HepG2 (cell line): Measurements from ENCODE around the gene SLC4A7. TPM values are rescaled to one million over a fixed set of nuclear protein-coding genes. Genes with fewer than 3 reads are reported as not detected.

Experiments used
- IRX3 ChIP-seq: sonication (generic); formaldehyde crosslinking; IDR thresholded peaks from 2 replicates; pipeline ENCODE4 v1.8.1; 2023; ENCODE audit warnings: mild to moderate bottlenecking, low read depth, missing genetic modification reagents, borderline replicate concordance
- SPEN ChIP-seq: sonication (generic); formaldehyde crosslinking; IDR thresholded peaks from 2 replicates; pipeline ENCODE4 v1.5.1; 2020; ENCODE audit warnings: low read depth, mild to moderate bottlenecking, missing genetic modification reagents
- SRSF4 ChIP-seq: fragments of 200-400 bp; formaldehyde crosslinking; IDR thresholded peaks from one replicate; pipeline ENCODE4 v1.6.1; 2018; ENCODE audit warnings: mild to moderate bottlenecking, low read depth, low read length, moderate library complexity; ENCODE audit not compliant: poor library complexity, severe bottlenecking
- ZMYM4 ChIP-seq: sonication (generic); formaldehyde crosslinking; IDR thresholded peaks from 2 replicates; pipeline ENCODE4 v1.8.1; 2023; ENCODE audit warnings: mild to moderate bottlenecking, missing genetic modification reagents
- ZNF3 ChIP-seq: IDR thresholded peaks from 2 replicates; pipeline ENCODE4 v1.7.0; 2017; ENCODE audit warnings: inconsistent platforms
- ZNF331 ChIP-seq: sonication (generic); formaldehyde crosslinking; IDR thresholded peaks from 2 replicates; pipeline ENCODE4 v1.4.0; 2020; ENCODE audit warnings: missing genetic modification reagents
- ZNF335 ChIP-seq: sonication (generic); formaldehyde crosslinking; IDR thresholded peaks from 2 replicates; pipeline ENCODE4 v1.4.0; 2020; ENCODE audit warnings: missing genetic modification reagents
- ZNF350 ChIP-seq: sonication (generic); formaldehyde crosslinking; IDR thresholded peaks from 2 replicates; pipeline ENCODE4 v1.4.0; 2020; ENCODE audit warnings: mild to moderate bottlenecking, low read depth, missing genetic modification reagents, borderline replicate concordance
- ZNF563 ChIP-seq: sonication (generic); formaldehyde crosslinking; IDR thresholded peaks from 2 replicates; pipeline ENCODE4 v1.8.0; 2022; ENCODE audit warnings: mild to moderate bottlenecking, moderate library complexity, missing genetic modification reagents
- ZNF598 ChIP-seq: sonication (generic); formaldehyde crosslinking; IDR thresholded peaks from 2 replicates; pipeline ENCODE4 v1.5.1; 2020; ENCODE audit warnings: mild to moderate bottlenecking, missing genetic modification reagents, borderline replicate concordance
- ZNF768 ChIP-seq: sonication (generic); formaldehyde crosslinking; IDR thresholded peaks from 2 replicates; pipeline ENCODE4 v1.4.0; 2020; ENCODE audit warnings: missing genetic modification reagents
- ZSCAN29 ChIP-seq: sonication (generic); formaldehyde crosslinking; conservative IDR thresholded peaks from 2 replicates; pipeline ENCODE4 v1.4.0; 2020; ENCODE audit warnings: mild to moderate bottlenecking, missing genetic modification reagents
- polyA plus RNA-seq, 8 experiments: library from polyadenylated mRNA; depleted of rRNA in 3 of 8; stranded (reverse) in 7 of 8; unstranded in 1 of 8; fragments of >200 nt; fragmentation: Illumina TruSeq in 4 of 8; extraction: Trizol in 4 of 8; gene quantifications; 2 replicates each; pipeline versions ENCODE4 v1.2.1 to v1.2.3, GENCODE V29; 2011 to 2016; ENCODE audit warnings: low read depth in 4 of 8, missing spikeins in 1 of 8, mixed read lengths in 1 of 8; ENCODE audit not compliant: insufficient read depth in 1 of 8
- total RNA-seq, 5 experiments: library from RNA; depleted of rRNA; stranded (reverse); fragments of >200 nt; fragmentation: Illumina TruSeq; extraction: Trizol; gene quantifications; 2 replicates each; pipeline ENCODE4 v1.2.3, GENCODE V29; 2016; ENCODE audit warnings: low read depth in 1 of 5
- TF ChIP-seq, protein P1 (sequence below): sonication (generic); formaldehyde crosslinking; IDR thresholded peaks from 2 replicates; pipeline ENCODE4 v1.8.0; 2022; ENCODE audit warnings: low read depth, missing genetic modification reagents
- TF ChIP-seq, protein P2 (sequence below): sonication (generic); formaldehyde crosslinking; IDR thresholded peaks from 2 replicates; pipeline ENCODE4 v1.4.0; 2020; ENCODE audit warnings: missing genetic modification reagents, borderline replicate concordance
- TF ChIP-seq, protein P3 (sequence below): sonication (generic); formaldehyde crosslinking; conservative IDR thresholded peaks from 2 replicates; pipeline ENCODE4 v1.8.0; 2022; ENCODE audit warnings: low read depth, missing genetic modification reagents
- TF ChIP-seq, protein P4 (sequence below): sonication (generic); formaldehyde crosslinking; IDR thresholded peaks from 2 replicates; pipeline ENCODE4 v1.4.0; 2020; ENCODE audit warnings: missing genetic modification reagents
- TF ChIP-seq, protein P5 (sequence below): sonication (generic); formaldehyde crosslinking; conservative IDR thresholded peaks from 2 replicates; pipeline ENCODE4 v1.5.0; 2020; ENCODE audit warnings: missing genetic modification reagents
- TF ChIP-seq, protein P6 (sequence below): IDR thresholded peaks from 2 replicates; pipeline ENCODE4 v1.6.1; 2012; ENCODE audit warnings: low read length, improper control_type of control experiment

SLC4A7 gene
- total and polyA plus RNA-seq, 2 of the 13 experiments (the other 11 are each of a cell fraction or from before 2014, with no cell fraction given): 16.4 to 43.8 TPM

DNA sequence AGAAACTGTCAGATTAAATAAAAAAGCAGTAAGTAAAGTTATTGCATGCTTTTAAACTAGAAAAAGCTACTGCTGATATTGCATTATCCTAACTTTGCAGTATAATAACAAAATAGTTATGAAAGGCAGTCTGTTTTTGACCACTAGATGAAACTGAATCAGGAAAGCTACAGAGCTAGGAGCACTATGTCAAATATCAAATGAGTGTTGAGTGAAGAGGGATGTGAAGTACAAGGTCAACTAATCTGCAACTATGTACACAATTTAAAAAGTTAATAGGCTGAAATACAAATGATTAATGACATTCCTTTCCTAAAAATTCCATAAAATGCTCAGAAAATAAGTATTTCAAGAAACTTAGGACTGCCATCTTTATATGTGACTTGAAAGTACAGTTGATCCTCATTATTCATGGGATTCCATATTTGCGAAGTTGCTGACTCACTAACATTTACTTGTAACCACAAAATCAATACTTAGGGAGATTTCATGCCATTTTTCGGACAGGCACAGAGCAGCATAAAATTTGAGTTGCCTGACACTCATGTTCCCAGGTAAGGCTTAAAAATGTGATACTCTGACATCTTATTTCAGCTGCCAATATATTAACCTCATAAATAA lies 34.5 kb downstream of the SLC4A7 start (continued):
- no peak for TF ChIP-seq ZSCAN29 (CRISPR knock-in tag)
- TF ChIP-seq ZNF598: no peak
- TF ChIP-seq, protein P1, sequence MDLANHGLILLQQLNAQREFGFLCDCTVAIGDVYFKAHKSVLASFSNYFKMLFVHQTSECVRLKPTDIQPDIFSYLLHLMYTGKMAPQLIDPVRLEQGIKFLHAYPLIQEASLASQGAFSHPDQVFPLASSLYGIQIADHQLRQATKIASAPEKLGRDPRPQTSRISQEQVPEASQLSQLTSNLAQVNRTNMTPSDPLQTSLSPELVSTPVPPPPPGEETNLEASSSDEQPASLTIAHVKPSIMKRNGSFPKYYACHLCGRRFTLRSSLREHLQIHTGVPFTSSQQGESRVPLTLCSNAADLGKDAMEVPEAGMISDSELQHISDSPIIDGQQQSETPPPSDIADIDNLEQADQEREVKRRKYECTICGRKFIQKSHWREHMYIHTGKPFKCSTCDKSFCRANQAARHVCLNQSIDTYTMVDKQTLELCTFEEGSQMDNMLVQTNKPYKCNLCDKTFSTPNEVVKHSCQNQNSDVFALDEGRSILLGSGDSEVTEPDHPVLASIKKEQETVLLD (CRISPR knock-in tag): no peak
- TF ChIP-seq ZNF768 (CRISPR knock-in tag): no peak
- TF ChIP-seq, protein P2, sequence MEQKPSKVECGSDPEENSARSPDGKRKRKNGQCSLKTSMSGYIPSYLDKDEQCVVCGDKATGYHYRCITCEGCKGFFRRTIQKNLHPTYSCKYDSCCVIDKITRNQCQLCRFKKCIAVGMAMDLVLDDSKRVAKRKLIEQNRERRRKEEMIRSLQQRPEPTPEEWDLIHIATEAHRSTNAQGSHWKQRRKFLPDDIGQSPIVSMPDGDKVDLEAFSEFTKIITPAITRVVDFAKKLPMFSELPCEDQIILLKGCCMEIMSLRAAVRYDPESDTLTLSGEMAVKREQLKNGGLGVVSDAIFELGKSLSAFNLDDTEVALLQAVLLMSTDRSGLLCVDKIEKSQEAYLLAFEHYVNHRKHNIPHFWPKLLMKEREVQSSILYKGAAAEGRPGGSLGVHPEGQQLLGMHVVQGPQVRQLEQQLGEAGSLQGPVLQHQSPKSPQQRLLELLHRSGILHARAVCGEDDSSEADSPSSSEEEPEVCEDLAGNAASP (CRISPR knock-in tag): 0 out of 2 replicates have a peak, but pooled peaks have one; percentile 11
- TF ChIP-seq ZMYM4 (CRISPR knock-in tag): peak; percentile 69; the same call in 1 of the 2 replicates
- no peak for TF ChIP-seq IRX3 (CRISPR knock-in tag)
- no peak for TF ChIP-seq SRSF4
- TF ChIP-seq, protein P3, sequence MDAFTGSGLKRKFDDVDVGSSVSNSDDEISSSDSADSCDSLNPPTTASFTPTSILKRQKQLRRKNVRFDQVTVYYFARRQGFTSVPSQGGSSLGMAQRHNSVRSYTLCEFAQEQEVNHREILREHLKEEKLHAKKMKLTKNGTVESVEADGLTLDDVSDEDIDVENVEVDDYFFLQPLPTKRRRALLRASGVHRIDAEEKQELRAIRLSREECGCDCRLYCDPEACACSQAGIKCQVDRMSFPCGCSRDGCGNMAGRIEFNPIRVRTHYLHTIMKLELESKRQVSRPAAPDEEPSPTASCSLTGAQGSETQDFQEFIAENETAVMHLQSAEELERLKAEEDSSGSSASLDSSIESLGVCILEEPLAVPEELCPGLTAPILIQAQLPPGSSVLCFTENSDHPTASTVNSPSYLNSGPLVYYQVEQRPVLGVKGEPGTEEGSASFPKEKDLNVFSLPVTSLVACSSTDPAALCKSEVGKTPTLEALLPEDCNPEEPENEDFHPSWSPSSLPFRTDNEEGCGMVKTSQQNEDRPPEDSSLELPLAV (CRISPR knock-in tag): no peak
- peak; percentile 23; the same call in 1 of the 2 replicates for TF ChIP-seq ZNF331 (CRISPR knock-in tag)
- TF ChIP-seq ZNF335 (CRISPR knock-in tag): no peak
- no peak for TF ChIP-seq ZNF3 (CRISPR knock-in tag)
- no peak for TF ChIP-seq ZNF563 (CRISPR knock-in tag)
- no peak for TF ChIP-seq SPEN (CRISPR knock-in tag)
- TF ChIP-seq, protein P4, sequence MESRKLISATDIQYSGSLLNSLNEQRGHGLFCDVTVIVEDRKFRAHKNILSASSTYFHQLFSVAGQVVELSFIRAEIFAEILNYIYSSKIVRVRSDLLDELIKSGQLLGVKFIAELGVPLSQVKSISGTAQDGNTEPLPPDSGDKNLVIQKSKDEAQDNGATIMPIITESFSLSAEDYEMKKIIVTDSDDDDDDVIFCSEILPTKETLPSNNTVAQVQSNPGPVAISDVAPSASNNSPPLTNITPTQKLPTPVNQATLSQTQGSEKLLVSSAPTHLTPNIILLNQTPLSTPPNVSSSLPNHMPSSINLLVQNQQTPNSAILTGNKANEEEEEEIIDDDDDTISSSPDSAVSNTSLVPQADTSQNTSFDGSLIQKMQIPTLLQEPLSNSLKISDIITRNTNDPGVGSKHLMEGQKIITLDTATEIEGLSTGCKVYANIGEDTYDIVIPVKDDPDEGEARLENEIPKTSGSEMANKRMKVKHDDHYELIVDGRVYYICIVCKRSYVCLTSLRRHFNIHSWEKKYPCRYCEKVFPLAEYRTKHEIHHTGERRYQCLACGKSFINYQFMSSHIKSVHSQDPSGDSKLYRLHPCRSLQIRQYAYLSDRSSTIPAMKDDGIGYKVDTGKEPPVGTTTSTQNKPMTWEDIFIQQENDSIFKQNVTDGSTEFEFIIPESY (CRISPR knock-in tag): no peak
- TF ChIP-seq, protein P5, sequence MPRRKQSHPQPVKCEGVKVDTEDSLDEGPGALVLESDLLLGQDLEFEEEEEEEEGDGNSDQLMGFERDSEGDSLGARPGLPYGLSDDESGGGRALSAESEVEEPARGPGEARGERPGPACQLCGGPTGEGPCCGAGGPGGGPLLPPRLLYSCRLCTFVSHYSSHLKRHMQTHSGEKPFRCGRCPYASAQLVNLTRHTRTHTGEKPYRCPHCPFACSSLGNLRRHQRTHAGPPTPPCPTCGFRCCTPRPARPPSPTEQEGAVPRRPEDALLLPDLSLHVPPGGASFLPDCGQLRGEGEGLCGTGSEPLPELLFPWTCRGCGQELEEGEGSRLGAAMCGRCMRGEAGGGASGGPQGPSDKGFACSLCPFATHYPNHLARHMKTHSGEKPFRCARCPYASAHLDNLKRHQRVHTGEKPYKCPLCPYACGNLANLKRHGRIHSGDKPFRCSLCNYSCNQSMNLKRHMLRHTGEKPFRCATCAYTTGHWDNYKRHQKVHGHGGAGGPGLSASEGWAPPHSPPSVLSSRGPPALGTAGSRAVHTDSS (CRISPR knock-in tag): no peak
- TF ChIP-seq, protein P6, sequence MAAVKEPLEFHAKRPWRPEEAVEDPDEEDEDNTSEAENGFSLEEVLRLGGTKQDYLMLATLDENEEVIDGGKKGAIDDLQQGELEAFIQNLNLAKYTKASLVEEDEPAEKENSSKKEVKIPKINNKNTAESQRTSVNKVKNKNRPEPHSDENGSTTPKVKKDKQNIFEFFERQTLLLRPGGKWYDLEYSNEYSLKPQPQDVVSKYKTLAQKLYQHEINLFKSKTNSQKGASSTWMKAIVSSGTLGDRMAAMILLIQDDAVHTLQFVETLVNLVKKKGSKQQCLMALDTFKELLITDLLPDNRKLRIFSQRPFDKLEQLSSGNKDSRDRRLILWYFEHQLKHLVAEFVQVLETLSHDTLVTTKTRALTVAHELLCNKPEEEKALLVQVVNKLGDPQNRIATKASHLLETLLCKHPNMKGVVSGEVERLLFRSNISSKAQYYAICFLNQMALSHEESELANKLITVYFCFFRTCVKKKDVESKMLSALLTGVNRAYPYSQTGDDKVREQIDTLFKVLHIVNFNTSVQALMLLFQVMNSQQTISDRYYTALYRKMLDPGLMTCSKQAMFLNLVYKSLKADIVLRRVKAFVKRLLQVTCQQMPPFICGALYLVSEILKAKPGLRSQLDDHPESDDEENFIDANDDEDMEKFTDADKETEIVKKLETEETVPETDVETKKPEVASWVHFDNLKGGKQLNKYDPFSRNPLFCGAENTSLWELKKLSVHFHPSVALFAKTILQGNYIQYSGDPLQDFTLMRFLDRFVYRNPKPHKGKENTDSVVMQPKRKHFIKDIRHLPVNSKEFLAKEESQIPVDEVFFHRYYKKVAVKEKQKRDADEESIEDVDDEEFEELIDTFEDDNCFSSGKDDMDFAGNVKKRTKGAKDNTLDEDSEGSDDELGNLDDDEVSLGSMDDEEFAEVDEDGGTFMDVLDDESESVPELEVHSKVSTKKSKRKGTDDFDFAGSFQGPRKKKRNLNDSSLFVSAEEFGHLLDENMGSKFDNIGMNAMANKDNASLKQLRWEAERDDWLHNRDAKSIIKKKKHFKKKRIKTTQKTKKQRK: no peak
- no peak for TF ChIP-seq ZNF350 (CRISPR knock-in tag)
